Measurements from ENCODE around the gene TDRKH.

GRCh38 chr1:151817353-151817730 lies 27.0 kb upstream of the TDRKH start:
- TF ChIP-seq CTCF (IDR thresholded peaks at IDR 0.05; ENCODE audit: low read depth, low read length, missing input control): no peak
- no peak for TF ChIP-seq TAF1 (conservative IDR thresholded peaks at IDR 0.05)
